Activated naive CD8-positive, alpha-beta T cell treated with anti-CD3 and anti-CD28 coated beads, Interleukin-2, amount 10 ng/mL, durations not matched to agents 7 days and 5 days (primary cell): Measurements from ENCODE around the gene BRD8. TPM values are rescaled to one million over a fixed set of nuclear protein-coding genes. Genes with fewer than 3 reads are reported as not detected.

Experiments
- ATAC-seq: fragments of 150-1000 bp; cut with Tn5 transposase; one replicate; pipeline ENCODE4 v1.10.0; 2021; ENCODE audit warnings: low read depth, moderate library complexity
- POLR2A ChIA-PET: fragments of 350-600 bp; sonication (Branson Sonifier 250); formaldehyde crosslinking; loops from one replicate; lab custom pipeline; 2021; ENCODE audit warnings: antibody characterized with exemption; lab: Charles Lee
- DNase-seq: peaks from one replicate; pipeline ENCODE4 v3.0.0; 2021
- H3K27ac Mint-ChIP-seq: one replicate; pipeline ENCODE4 v1.8.0; 2022; ENCODE audit warnings: mild to moderate bottlenecking, mixed read lengths
- H3K27me3 Mint-ChIP-seq: one replicate; pipeline ENCODE4 v1.8.0; 2022; ENCODE audit warnings: mild to moderate bottlenecking, moderate library complexity, mixed read lengths
- H3K36me3 Mint-ChIP-seq: one replicate; pipeline ENCODE4 v1.8.0; 2021; ENCODE audit warnings: mild to moderate bottlenecking, mixed read lengths
- H3K4me1 Mint-ChIP-seq: one replicate; pipeline ENCODE4 v1.8.0; 2021; ENCODE audit warnings: mixed read lengths
- H3K4me3 Mint-ChIP-seq: one replicate; pipeline ENCODE4 v1.8.0; 2022; ENCODE audit warnings: mild to moderate bottlenecking, moderate library complexity, mixed read lengths
- H3K9me3 Mint-ChIP-seq: one replicate; pipeline ENCODE4 v1.8.0; 2021; ENCODE audit warnings: mixed read lengths
- total RNA-seq, 2 experiments: library from RNA; stranded (reverse); gene quantifications; one replicate each; pipeline ENCODE4 v1.2.3, GENCODE V29; 2021

BRD8 gene
- total RNA-seq, 2 experiments from 2014 or later: 75.5 to 76.8 TPM

- DNase-seq: no peak
- POLR2A ChIA-PET: no interaction called here
- ATAC-seq: no peak
- Mint-ChIP-seq H3K9me3 (no peaks in the 10 kb centered on the region), H3K27ac (no peak overlapping the region), H3K36me3 (no peaks in the 10 kb centered on the region), H3K27me3 (peaks cover 22% of the 10 kb centered on the region), H3K4me1 (no peaks in the 10 kb centered on the region), H3K4me3 (no peak overlapping the region)
Observed at GRCh38 chr5:138109463-138110265, 68.8 kb downstream of the BRD8 start.

GRCh38 chr5:138107213-138107612 lies 71.2 kb downstream of the BRD8 start:
- POLR2A ChIA-PET: interaction anchor here (0.6 kb wide), 1 partner anchor 40 kb away, joined by 5 read pairs; no protein-coding TSS in a partner anchor
- Mint-ChIP-seq H3K27ac (no peak overlapping the region), H3K36me3 (no peaks in the 10 kb centered on the region), H3K27me3 (peaks cover 24% of the 10 kb centered on the region), H3K9me3 (no peaks in the 10 kb centered on the region), H3K4me3 (no peak overlapping the region), H3K4me1 (peaks cover 3% of the 10 kb centered on the region)
- no peak for ATAC-seq
- DNase-seq: no peak

GRCh38 chr5:138105709-138106108 lies 72.7 kb downstream of the BRD8 start:
- no peak for ATAC-seq
- no peak for DNase-seq
- Mint-ChIP-seq H3K4me1 (peaks cover 3% of the 10 kb centered on the region), H3K27me3 (peaks cover 20% of the 10 kb centered on the region), H3K9me3 (peaks cover 2% of the 10 kb centered on the region), H3K27ac (no peak overlapping the region), H3K4me3 (no peak overlapping the region), H3K36me3 (no peaks in the 10 kb centered on the region)
- POLR2A ChIA-PET: no interaction called here

GRCh38 chr5:138103319-138103637 lies 75.2 kb downstream of the BRD8 start:
- H3K4me3 Mint-ChIP-seq: no peak overlapping the region
- no peak overlapping the region for H3K27ac Mint-ChIP-seq
- H3K36me3 Mint-ChIP-seq: no peaks in the 10 kb centered on the region
- H3K9me3 Mint-ChIP-seq: peaks cover 2% of the 10 kb centered on the region
- peaks cover 3% of the 10 kb centered on the region for H3K4me1 Mint-ChIP-seq
- DNase-seq: no peak
- POLR2A ChIA-PET: no interaction called here
- peaks cover 18% of the 10 kb centered on the region for H3K27me3 Mint-ChIP-seq
- ATAC-seq: no peak

- no peaks in the 10 kb centered on the region for H3K36me3 Mint-ChIP-seq
- ATAC-seq: no peak
- POLR2A ChIA-PET: interaction anchor here (0.6 kb wide), 1 partner anchor 212 kb away, joined by 3 read pairs; no protein-coding TSS in a partner anchor
Observed at GRCh38 chr5:138102454-138103318, 75.7 kb downstream of the BRD8 start.

GRCh38 chr5:138096997-138097828 lies 81.2 kb downstream of the BRD8 start:
- Mint-ChIP-seq H3K36me3 (no peaks in the 10 kb centered on the region), H3K27me3 (peaks cover 9% of the 10 kb centered on the region), H3K9me3 (peaks cover 2% of the 10 kb centered on the region), H3K27ac (no peak overlapping the region), H3K4me1 (peaks cover 25% of the 10 kb centered on the region), H3K4me3 (no peak overlapping the region)
- no peak for ATAC-seq
- no peak for DNase-seq
- POLR2A ChIA-PET: interaction anchor here (0.6 kb wide), 1 partner anchor 9 kb away, joined by 4 read pairs; no protein-coding TSS in a partner anchor

More at GRCh38 chr5:138102454-138103318, 75.7 kb downstream of the BRD8 start:
- Mint-ChIP-seq H3K27ac (no peak overlapping the region), H3K27me3 (peaks cover 18% of the 10 kb centered on the region), H3K4me1 (peaks cover 3% of the 10 kb centered on the region), H3K4me3 (no peak overlapping the region), H3K9me3 (peaks cover 2% of the 10 kb centered on the region)
- DNase-seq: no peak

- ATAC-seq (peak; percentile 44), DNase-seq (no peak)
- Mint-ChIP-seq H3K36me3 (no peaks in the 10 kb centered on the region), H3K27ac (no peak overlapping the region), H3K9me3 (peaks cover under 1% of the 10 kb centered on the region), H3K4me3 (no peak overlapping the region), H3K27me3 (peaks cover 10% of the 10 kb centered on the region), H3K4me1 (peaks cover 25% of the 10 kb centered on the region)
- POLR2A ChIA-PET: interaction anchor here (0.6 kb wide), 1 partner anchor 9 kb away, joined by 4 read pairs; no protein-coding TSS in a partner anchor
Observed at GRCh38 chr5:138096363-138096762, 82.1 kb downstream of the BRD8 start.

GRCh38 chr5:138095100-138095907 lies 83.1 kb downstream of the BRD8 start:
- Mint-ChIP-seq H3K27me3 (peaks cover 8% of the 10 kb centered on the region), H3K4me3 (no peak overlapping the region), H3K27ac (no peak overlapping the region), H3K9me3 (no peaks in the 10 kb centered on the region), H3K36me3 (no peaks in the 10 kb centered on the region), H3K4me1 (peaks cover 25% of the 10 kb centered on the region)
- POLR2A ChIA-PET: no interaction called here
- DNase-seq (no peak), ATAC-seq (no peak)

- Mint-ChIP-seq H3K27ac (no peak overlapping the region), H3K4me1 (peaks cover 25% of the 10 kb centered on the region), H3K27me3 (peaks cover 4% of the 10 kb centered on the region), H3K36me3 (no peaks in the 10 kb centered on the region), H3K4me3 (no peak overlapping the region), H3K9me3 (no peaks in the 10 kb centered on the region)
- DNase-seq (no peak), ATAC-seq (no peak)
- POLR2A ChIA-PET: no interaction called here
Observed at GRCh38 chr5:138093036-138093435, 85.4 kb downstream of the BRD8 start.

GRCh38 chr5:138092301-138092700 lies 86.1 kb downstream of the BRD8 start:
- H3K4me3 Mint-ChIP-seq: no peak overlapping the region
- no peak overlapping the region for H3K27ac Mint-ChIP-seq
- no peaks in the 10 kb centered on the region for H3K9me3 Mint-ChIP-seq
- POLR2A ChIA-PET: no interaction called here
- DNase-seq (no peak), ATAC-seq (no peak)
- peaks cover 22% of the 10 kb centered on the region for H3K4me1 Mint-ChIP-seq
- peaks cover 4% of the 10 kb centered on the region for H3K27me3 Mint-ChIP-seq
- no peaks in the 10 kb centered on the region for H3K36me3 Mint-ChIP-seq

- ATAC-seq (no peak), DNase-seq (no peak)
- peaks cover 4% of the 10 kb centered on the region for H3K27me3 Mint-ChIP-seq
- H3K36me3 Mint-ChIP-seq: no peaks in the 10 kb centered on the region
- H3K4me1 Mint-ChIP-seq: peaks cover 17% of the 10 kb centered on the region
- no peak overlapping the region for H3K27ac Mint-ChIP-seq
- H3K9me3 Mint-ChIP-seq: no peaks in the 10 kb centered on the region
- POLR2A ChIA-PET: no interaction called here
- no peak overlapping the region for H3K4me3 Mint-ChIP-seq
Observed at GRCh38 chr5:138091685-138092084, 86.7 kb downstream of the BRD8 start.
